Neural progenitor cell (in vitro differentiated cells): ENCODE data around the gene CTU2. TPM values are rescaled to one million over a fixed set of nuclear protein-coding genes. Genes with fewer than 3 reads are reported as not detected.
A peak's percentile ranks its signal among the peaks of the same experiment; 100 is the strongest.

Experiments used
- DNase-seq: peaks from one replicate; pipeline ENCODE4 v3.0.0-alpha.2; 2016; ENCODE audit warnings: low spot score
- H2AFZ ChIP-seq: fragments of 200-600 bp; sonication (generic); replicated peaks from 2 replicates; pipeline ENCODE4 v1.6.1; 2016; ENCODE audit warnings: antibody characterized with exemption
- H3F3A ChIP-seq: fragments of 200-600 bp; sonication (generic); 2 replicates; pipeline ENCODE4 v1.6.1; 2016; ENCODE audit warnings: antibody characterized with exemption, low read depth
- H3K27ac ChIP-seq: fragments of 200-600 bp; sonication (generic); 2 replicates; pipeline ENCODE4 v1.5.1; 2016; ENCODE audit warnings: mild to moderate bottlenecking
- H3K27me3 ChIP-seq: fragments of 200-600 bp; sonication (generic); 2 replicates; pipeline ENCODE4 v1.6.1; 2016; ENCODE audit warnings: mild to moderate bottlenecking, moderate library complexity
- H3K36me3 ChIP-seq: fragments of 200-600 bp; sonication (generic); 2 replicates; pipeline ENCODE4 v1.5.1; 2016
- H3K4me1 ChIP-seq: fragments of 200-600 bp; sonication (generic); 2 replicates; pipeline ENCODE4 v1.6.1; 2016; ENCODE audit warnings: mixed run types
- H3K4me2 ChIP-seq: fragments of 200-600 bp; sonication (generic); 2 replicates; pipeline ENCODE4 v1.6.1; 2016
- H3K4me3 ChIP-seq: fragments of 200-600 bp; sonication (generic); 2 replicates; pipeline ENCODE4 v1.5.1; 2016
- H3K79me2 ChIP-seq: fragments of 200-600 bp; sonication (generic); 2 replicates; pipeline ENCODE4 v1.6.1; 2016; ENCODE audit warnings: low read depth
- H3K9ac ChIP-seq: fragments of 200-600 bp; sonication (generic); 2 replicates; pipeline ENCODE4 v1.6.1; 2016
- H3K9me3 ChIP-seq: fragments of 200-600 bp; sonication (generic); 2 replicates; pipeline ENCODE4 v1.5.1; 2016; ENCODE audit warnings: low read depth
- H4K20me1 ChIP-seq: fragments of 200-600 bp; sonication (generic); 2 replicates; pipeline ENCODE4 v1.6.1; 2016; ENCODE audit warnings: low read depth
- H3K27ac Mint-ChIP-seq: 3 replicates; pipeline ENCODE4 v1.8.0; 2021; ENCODE audit warnings: mixed read lengths
- H3K27me3 Mint-ChIP-seq: 2 replicates; pipeline ENCODE4 v1.8.0; 2022; ENCODE audit warnings: low read depth, mild to moderate bottlenecking, inconsistent platforms, moderate library complexity, mixed read lengths; ENCODE audit not compliant: insufficient read depth
- H3K36me3 Mint-ChIP-seq: 3 replicates; pipeline ENCODE4 v1.8.0; 2021; ENCODE audit warnings: mixed read lengths
- H3K4me1 Mint-ChIP-seq: 3 replicates; pipeline ENCODE4 v1.8.0; 2021; ENCODE audit warnings: mixed read lengths
- H3K4me3 Mint-ChIP-seq: 3 replicates; pipeline ENCODE4 v1.8.0; 2021; ENCODE audit warnings: mild to moderate bottlenecking, moderate library complexity, mixed read lengths
- H3K9me3 Mint-ChIP-seq: 3 replicates; pipeline ENCODE4 v1.8.0; 2020; ENCODE audit warnings: mixed read lengths
- EZH2 ChIP-seq: fragments of 200-600 bp; sonication (generic); IDR thresholded peaks from 2 replicates; pipeline ENCODE4 v1.6.1; 2017; ENCODE audit warnings: antibody characterized with exemption, mild to moderate bottlenecking, moderate library complexity
- EZH2phosphoT487 ChIP-seq: fragments of 200-600 bp; sonication (generic); IDR thresholded peaks from 2 replicates; pipeline ENCODE4 v1.6.1; 2017; ENCODE audit warnings: antibody characterized with exemption
- total RNA-seq: library from RNA; depleted of rRNA; stranded (reverse); fragments of >200 nt; gene quantifications from 2 replicates; pipeline ENCODE4 v1.2.3, GENCODE V29; 2015; ENCODE audit warnings: low replicate concordance
- TF ChIP-seq, protein P1 (sequence below): fragments of 200-600 bp; sonication (generic); IDR thresholded peaks from 2 replicates; pipeline ENCODE4 v1.5.1; 2017; ENCODE audit warnings: antibody characterized with exemption, mild to moderate bottlenecking

CTU2 gene
- total RNA-seq, 1 donor from 2014 or later: 4.7 TPM

DNA sequence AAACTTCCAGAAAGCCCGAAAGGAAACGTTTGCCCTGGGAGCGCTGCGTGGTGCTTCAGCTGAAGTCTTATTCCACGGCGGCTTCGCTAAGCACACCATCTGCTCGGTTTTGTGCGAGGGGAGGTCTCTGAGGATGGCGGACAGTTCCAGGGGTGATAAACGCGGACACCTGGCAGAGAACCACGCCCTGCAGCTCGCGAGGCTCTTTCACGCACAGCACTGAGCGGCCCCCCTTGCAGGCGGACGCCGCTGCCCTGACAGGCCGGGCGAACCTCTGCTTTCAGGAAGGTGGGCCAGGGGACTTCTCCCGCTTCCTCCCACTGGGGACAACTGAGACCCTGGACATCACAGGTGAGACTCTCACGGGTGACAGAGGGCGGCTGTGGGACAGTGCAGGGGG is 47.1 kb upstream of the CTU2 start:
- H3K27ac Mint-ChIP-seq: no peak overlapping the region

DNA sequence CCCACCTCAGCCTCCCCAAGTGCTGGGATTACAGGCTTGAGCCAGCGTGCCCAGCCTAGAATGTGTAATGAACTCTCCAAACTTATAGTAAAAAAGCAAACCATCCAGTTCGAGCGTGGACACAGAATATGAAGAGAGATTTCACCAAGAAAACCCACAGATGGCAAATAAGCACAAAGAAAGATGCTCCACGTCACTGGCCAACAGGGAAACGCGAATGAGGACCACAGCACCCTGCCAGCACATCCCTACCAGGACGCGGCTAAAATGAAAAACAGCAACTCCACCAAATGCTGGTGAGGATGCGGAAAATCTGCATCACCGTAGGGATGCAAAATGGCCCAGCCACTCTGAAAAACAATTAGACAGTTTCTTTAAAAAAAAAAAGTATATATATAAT is 44.8 kb upstream of the CTU2 start:
- Mint-ChIP-seq H3K27ac (no peak overlapping the region), H3K4me3 (peak overlapping the region; percentile 89), H3K36me3 (no peaks in the 10 kb centered on the region), H3K4me1 (peaks cover 23% of the 10 kb centered on the region), H3K9me3 (no peaks in the 10 kb centered on the region), H3K27me3 (peaks cover 4% of the 10 kb centered on the region)
- Histone ChIP-seq H3K4me1 (peaks cover 4% of the 10 kb centered on the region), H3K27ac (no peak overlapping the region), H4K20me1 (peaks cover 39% of the 10 kb centered on the region), H3K9ac (no peak overlapping the region), H3F3A (peaks cover 7% of the 10 kb centered on the region), H2AFZ (no peak overlapping the region), H3K9me3 (no peaks in the 10 kb centered on the region), H3K4me3 (peak overlapping the region; percentile 76), H3K79me2 (peaks cover 53% of the 10 kb centered on the region), H3K36me3 (no peaks in the 10 kb centered on the region), H3K27me3 (no peaks in the 10 kb centered on the region), H3K4me2 (peak overlapping the region; percentile 92)
- TF ChIP-seq, protein P1, sequence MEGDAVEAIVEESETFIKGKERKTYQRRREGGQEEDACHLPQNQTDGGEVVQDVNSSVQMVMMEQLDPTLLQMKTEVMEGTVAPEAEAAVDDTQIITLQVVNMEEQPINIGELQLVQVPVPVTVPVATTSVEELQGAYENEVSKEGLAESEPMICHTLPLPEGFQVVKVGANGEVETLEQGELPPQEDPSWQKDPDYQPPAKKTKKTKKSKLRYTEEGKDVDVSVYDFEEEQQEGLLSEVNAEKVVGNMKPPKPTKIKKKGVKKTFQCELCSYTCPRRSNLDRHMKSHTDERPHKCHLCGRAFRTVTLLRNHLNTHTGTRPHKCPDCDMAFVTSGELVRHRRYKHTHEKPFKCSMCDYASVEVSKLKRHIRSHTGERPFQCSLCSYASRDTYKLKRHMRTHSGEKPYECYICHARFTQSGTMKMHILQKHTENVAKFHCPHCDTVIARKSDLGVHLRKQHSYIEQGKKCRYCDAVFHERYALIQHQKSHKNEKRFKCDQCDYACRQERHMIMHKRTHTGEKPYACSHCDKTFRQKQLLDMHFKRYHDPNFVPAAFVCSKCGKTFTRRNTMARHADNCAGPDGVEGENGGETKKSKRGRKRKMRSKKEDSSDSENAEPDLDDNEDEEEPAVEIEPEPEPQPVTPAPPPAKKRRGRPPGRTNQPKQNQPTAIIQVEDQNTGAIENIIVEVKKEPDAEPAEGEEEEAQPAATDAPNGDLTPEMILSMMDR: no peak
- TF ChIP-seq EZH2 (no peak), EZH2phosphoT487 (no peak)
- no peak for DNase-seq

More for the DNA sequence above, 47.1 kb upstream of the CTU2 start:
- peaks cover 45% of the 10 kb centered on the region for H3K79me2 ChIP-seq
- Mint-ChIP-seq H3K36me3 (no peaks in the 10 kb centered on the region), H3K27me3 (peaks cover 6% of the 10 kb centered on the region), H3K4me1 (peaks cover 18% of the 10 kb centered on the region), H3K4me3 (no peak overlapping the region), H3K9me3 (no peaks in the 10 kb centered on the region)
- no peak for DNase-seq
- no peak overlapping the region for H3K4me3 ChIP-seq
- no peak overlapping the region for H2AFZ ChIP-seq
- TF ChIP-seq, protein P1: no peak
- TF ChIP-seq EZH2 (no peak), EZH2phosphoT487 (no peak)
- H3K27me3 ChIP-seq: no peaks in the 10 kb centered on the region
- H4K20me1 ChIP-seq: peaks cover 39% of the 10 kb centered on the region
- no peaks in the 10 kb centered on the region for H3K9me3 ChIP-seq
- H3K4me1 ChIP-seq: peaks cover 4% of the 10 kb centered on the region
- no peak overlapping the region for H3K9ac ChIP-seq
- no peak overlapping the region for H3K27ac ChIP-seq
- peaks cover 4% of the 10 kb centered on the region for H3F3A ChIP-seq
- no peaks in the 10 kb centered on the region for H3K36me3 ChIP-seq
- no peak overlapping the region for H3K4me2 ChIP-seq

DNA sequence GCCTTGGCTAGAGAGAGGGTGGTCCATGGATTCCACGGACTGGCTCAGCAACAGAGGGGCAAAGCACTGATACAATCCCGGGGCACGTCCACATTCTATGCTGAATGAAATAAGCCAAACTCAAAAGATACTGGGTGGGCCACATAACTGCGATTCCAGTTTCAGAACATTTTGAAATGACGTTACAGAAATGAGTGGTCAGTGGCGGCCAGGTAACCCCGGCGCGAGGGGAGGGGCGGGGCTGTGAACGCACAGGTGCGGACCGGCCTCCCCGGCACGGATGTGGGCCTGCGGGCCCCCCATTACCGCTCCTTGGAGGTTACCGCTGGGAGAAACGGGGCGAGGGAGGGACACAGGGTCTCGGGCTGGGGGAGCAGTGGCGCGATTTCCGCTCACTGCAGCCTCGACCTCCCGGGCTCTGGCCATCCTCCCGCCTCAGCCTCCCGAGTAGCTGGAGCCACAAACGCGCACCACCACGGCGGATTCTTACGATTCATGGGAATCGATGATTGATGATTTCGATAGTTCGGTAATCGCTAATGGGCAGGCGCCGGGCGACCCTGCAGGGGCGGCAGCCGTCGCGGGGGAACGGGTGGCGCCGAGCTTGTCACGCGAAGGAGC is 44.0 kb upstream of the CTU2 start:
- peaks cover 23% of the 10 kb centered on the region for H3K4me1 Mint-ChIP-seq
- no peaks in the 10 kb centered on the region for H3K36me3 ChIP-seq
- peaks cover 53% of the 10 kb centered on the region for H3K79me2 ChIP-seq
- peak overlapping the region; percentile 89 for H3K4me3 Mint-ChIP-seq
- peak overlapping the region; percentile 76 for H3K27ac ChIP-seq
- TF ChIP-seq, protein P1: peak; percentile 2
- no peak for TF ChIP-seq EZH2
- DNase-seq: peak; percentile 49
- peak overlapping the region; percentile 68 for H3K9ac ChIP-seq
- peaks cover 39% of the 10 kb centered on the region for H4K20me1 ChIP-seq
- no peak overlapping the region for H3K27ac Mint-ChIP-seq
- peaks cover 4% of the 10 kb centered on the region for H3K4me1 ChIP-seq
- H3K9me3 Mint-ChIP-seq: no peaks in the 10 kb centered on the region
- H3K4me3 ChIP-seq: peak overlapping the region; percentile 76
- no peaks in the 10 kb centered on the region for H3K9me3 ChIP-seq
- peak overlapping the region; percentile 70 for H2AFZ ChIP-seq
- peak overlapping the region; percentile 92 for H3K4me2 ChIP-seq
- peaks cover 4% of the 10 kb centered on the region for H3K27me3 Mint-ChIP-seq
- H3F3A ChIP-seq: peaks cover 7% of the 10 kb centered on the region
- no peaks in the 10 kb centered on the region for H3K36me3 Mint-ChIP-seq
- no peaks in the 10 kb centered on the region for H3K27me3 ChIP-seq
